ENCODE results near the gene HOXC9.
A peak's percentile ranks its signal among the peaks of the same experiment; 100 is the strongest.

DNA sequence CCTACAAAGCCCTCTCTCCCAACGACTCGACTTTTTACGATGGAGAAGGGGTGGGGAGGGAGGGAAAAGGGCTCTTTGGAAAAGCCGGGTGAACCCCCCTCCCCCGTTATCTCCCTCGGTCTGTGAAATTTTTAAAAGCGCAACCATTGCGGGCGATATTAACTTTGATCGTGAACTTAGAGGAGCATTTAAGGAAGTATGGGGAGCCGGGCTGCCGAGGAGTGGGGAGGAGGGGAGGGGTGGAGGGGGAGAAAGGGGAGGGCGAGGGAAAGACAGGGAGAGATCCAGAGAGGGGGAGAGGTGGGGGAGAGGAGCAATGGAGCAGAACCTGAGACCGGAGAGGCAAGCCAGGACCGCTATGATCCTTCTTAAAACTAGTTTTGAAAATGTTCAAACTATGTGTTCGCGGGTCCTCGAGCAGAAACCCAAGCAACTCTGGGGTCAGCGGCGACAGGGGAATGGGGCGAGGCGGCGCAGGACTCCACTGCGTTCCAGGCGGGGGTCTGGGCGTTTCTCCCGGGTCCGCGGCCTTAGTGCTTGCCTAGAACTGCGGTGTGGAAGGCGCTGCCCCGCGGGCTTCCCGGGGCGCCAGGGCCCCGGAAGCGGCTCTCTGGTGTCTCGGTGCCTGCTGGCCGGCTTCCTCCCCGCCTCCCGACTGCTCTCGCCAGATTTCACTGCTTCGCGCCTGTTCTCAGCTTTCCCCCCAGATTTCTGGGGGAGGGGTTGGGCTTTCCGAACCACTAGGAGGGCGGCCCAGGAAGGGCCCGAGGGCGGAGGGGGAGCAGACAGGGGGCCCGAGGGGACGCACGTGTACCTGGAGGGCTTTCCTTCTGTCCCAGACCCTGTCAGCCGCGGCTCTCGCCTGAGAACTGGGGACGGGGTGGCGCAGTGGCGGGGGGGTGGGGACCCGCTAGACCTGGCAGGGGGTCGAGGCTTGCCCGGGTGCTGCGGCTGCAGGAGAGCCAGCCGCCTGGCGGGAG is 25.6 kb upstream of the HOXC9 start, which contains the start of gene HOTAIR:
- TF ChIP-seq, protein P1, sequence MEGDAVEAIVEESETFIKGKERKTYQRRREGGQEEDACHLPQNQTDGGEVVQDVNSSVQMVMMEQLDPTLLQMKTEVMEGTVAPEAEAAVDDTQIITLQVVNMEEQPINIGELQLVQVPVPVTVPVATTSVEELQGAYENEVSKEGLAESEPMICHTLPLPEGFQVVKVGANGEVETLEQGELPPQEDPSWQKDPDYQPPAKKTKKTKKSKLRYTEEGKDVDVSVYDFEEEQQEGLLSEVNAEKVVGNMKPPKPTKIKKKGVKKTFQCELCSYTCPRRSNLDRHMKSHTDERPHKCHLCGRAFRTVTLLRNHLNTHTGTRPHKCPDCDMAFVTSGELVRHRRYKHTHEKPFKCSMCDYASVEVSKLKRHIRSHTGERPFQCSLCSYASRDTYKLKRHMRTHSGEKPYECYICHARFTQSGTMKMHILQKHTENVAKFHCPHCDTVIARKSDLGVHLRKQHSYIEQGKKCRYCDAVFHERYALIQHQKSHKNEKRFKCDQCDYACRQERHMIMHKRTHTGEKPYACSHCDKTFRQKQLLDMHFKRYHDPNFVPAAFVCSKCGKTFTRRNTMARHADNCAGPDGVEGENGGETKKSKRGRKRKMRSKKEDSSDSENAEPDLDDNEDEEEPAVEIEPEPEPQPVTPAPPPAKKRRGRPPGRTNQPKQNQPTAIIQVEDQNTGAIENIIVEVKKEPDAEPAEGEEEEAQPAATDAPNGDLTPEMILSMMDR (IDR thresholded peaks at IDR 0.05; ENCODE audit: low read depth, low read length): no peak
- TF ChIP-seq POLR2A (IDR thresholded peaks at IDR 0.05; ENCODE audit: extremely low read depth, insufficient read length) (peak; percentile 51), MAX (IDR thresholded peaks at IDR 0.05; ENCODE audit: low read depth, low read length) (peak; percentile 6; the same call in 1 of the 2 replicates)
